Measurements from ENCODE around the gene PAMR1.

PAMR1 gene

DNA sequence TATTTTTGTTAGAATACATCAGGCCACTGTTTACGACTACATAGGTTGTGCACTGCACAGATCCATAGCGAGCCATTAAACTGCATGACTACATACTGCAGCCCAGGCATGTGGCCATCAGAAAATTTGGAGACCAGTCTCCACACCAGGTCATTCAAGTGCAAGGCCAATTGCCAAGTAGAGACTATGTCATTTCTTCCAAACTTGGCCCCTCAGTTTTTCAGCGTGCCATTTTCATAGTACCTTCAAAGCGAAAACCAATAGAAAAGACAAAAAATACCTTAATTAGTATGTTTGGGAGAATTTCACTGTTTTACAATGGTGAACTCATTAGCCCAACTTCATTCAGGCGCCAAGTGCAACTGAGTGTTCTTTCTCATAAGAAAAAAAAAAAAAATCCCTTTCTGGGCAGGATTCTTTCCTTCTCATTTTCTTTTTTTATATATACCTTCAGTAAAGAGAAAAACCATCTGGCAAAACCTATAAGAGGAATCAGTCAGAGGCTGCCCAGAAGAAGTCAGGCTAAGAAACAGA is 30.4 kb downstream of the PAMR1 start:
- no peak for DNase-seq

DNA sequence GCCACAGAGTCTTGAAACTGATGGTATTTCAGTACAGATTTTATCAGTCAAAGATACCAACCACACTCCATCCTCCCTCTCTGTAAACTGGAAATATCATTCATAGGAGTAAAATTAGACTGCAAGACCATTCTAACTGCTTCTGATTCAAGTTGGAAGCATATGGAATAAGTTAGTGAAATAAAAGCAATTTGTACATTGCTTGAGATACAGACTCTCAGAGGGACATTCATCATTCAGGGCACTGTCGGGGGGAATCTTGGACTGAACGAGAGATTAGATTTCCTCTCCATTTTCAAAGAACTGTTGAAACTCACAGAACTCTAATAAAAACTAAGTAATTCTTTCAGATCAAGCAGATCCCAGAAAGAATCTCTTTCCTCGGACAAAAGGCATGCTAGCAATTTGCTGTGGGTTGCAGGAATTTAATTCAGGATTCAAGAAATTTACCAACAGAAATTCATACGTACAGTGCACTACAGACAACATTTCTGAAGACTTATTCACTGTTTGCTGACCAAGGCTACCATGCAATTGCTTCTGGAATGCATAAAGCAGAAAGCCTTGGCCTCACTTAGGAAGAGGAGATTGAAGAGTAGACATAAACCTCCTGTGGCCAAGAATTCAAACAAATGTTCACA is 34.1 kb downstream of the PAMR1 start:
- no peak for DNase-seq

DNA sequence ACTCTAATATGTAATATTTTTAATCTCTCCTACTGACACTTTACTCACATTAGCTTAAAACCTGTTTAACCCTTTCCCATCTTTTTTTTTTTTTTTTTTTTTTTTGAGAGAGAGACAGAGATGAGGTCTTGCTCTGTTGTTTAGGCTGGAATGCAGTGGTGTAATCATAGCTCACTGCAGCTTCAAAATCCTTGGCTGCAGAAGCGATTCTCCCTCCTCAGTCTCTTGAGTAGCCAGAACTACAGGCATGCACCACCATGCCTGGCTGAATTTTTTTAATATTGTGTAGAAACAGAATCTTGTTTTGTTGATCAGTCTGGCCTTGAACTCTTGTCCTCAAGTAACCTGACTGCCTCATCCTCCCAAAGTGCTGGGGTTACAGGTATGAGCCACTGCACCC is 37.3 kb downstream of the PAMR1 start:
- no peak for DNase-seq

DNA sequence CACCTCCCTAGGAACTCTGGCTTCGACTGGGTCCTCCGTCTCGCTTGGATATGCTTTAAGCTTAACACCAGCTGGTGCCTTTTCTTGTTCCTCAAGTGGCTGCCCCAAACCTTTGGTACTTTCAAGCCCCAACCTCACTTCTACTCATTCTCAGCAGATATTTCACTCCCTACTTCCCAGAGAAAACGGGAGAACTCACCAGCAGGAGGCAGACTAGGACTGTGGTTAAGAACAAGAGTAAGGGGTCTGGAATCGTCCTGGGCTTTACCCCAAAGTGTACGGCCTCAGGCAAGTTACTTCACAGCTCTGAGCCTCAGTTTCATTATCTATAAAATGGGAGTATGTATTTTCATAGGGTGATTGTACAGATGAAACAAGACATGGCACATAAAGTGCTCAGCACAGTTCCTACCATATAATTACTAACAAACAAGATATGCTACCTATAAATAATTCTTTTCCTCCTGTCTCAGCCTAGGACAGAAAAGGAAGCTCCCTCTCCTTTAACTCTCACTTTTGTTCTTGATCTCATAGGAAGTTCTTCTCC is 37.8 kb downstream of the PAMR1 start:
- no peak for DNase-seq

DNA sequence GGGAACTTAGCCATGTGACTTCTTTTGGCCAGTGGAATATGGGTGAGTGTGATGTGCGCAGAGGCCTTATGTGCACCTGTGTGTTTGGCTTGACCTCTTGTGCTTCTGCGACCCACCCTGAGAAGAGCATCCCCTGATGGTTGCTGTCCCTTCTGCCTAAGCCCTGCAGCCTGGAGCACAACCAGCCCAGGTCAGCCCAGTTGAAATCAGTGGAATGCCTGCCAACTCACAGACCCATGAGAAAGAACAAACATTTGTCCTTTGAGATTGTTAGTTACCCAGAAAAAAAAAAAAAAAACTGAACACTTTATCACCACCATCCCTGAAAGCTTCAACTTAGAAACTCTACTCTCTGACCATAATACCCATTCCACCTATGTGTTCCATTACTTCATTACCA is 38.5 kb downstream of the PAMR1 start:
- DNase-seq, result no peak

DNA sequence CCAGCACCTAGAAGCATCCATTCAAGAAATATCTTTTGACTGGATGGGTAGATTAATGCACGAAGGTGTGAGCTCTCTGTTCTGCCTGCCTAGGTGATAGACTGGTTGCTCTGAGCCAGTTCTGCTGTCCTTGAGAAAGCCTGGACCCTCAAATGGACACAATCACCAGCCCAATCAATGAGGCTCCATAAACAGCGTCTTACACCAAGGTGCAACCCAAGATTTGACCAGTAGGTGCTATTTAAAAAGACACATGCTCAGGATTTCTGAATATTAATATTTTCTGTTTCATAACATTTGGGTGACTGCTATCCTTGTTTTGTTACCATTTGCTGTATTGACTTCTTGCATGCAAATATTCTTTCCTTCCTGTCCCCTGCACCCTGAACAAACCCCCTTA is 39.0 kb downstream of the PAMR1 start:
- DNase-seq, result no peak

DNA sequence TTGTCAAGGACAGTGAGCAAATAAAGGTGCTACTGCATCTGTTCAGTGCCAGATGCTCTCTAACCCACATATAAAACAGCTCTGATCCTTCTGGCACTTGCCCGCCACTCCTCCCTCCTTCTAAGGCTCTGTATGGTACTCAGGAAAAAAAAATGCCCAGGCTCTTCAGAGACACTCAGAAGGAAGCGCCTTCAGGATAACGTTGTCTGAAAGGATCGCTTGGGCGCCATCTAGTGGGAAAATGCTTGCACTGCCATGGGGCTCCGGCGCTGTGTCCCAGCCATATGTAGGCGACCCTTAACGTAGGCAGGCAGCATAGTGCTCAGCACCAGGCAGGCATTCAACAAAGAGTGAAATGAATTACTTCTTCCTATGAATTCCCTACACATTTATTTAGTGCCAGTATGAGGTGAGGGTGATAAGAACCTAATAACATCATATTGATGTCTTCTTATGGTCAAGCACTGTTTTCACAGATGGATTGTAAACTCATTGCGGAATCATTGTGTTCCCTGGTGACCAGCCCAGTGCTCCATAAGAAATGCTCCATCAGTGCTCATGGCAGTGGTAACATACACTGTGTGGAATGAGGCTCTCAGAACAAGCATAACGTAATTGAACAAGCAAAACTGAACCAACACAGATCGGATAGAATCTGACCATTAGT is 39.6 kb downstream of the PAMR1 start:
- peak; percentile 66 to 72 for DNase-seq

DNA sequence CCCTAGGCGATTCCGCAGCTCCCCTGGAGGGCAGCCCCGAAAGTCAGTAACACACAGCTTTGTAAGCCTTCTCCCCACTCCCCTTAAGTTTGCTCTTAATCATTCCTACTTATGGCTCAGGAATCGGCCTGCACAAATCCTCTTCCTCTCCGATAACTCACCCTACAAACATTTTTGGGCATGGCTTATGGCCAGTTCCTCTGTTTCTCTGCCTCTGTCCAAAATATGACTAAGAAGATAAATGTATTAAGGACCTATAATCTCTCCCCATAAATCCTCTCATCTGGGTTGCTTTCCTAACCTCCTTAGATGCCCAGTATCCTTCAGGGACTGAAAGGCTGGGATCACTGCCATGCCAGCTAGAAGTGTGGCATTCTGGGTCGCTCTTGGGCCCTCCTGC is 41.0 kb downstream of the PAMR1 start:
- no peak for DNase-seq

DNA sequence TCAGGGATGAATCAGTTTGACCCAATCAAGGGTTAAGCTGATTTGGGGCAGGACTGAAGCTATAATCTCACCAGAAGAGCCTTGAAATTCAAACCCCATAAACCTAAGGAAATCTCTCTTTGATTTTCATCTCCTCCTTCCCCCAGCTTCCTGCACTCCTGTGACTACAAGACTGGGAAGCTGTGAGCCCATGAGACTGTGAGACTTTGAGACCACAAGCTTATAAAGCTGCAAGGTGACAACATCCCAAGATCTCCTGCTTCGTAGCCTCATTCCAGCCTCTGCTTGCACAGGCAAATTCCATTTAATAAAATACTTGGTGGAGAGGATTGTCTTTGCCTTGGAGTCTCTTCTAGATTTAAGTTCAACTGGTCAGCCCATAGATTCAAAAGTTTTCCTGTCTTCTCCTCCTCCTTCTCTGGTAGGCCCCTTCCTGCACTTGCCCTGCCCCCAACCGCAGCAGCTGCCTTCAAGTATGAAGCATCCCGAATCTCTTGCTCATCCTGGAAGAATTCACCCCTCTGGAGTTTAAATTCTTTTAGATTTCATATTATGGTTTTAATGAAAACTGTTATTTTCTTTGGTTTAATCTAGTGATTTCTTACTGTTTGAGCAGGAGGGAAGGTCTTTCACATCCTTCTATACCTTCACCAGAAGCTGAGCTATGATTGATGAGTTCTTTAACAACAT is 42.1 kb downstream of the PAMR1 start:
- no peak for DNase-seq

DNA sequence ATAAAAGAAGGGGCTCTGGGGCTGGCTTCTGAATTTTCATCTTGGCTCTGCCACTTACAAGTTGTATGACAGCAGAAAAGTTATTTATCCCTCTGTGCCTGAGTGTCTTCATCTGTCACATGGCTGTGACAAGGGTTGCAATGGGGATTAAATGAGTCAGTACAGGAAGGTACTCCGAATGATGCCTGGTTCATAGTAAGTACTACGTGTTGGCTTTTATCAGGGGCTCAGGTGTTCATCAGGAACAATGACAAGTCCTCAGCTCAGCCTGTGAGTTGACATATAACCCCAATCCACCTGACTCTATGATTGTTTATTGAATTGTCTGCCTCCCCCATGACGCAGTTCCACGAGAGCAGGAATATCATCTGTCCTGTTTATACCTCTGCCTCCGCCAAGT is 45.7 kb downstream of the PAMR1 start:
- DNase-seq, result no peak

DNA sequence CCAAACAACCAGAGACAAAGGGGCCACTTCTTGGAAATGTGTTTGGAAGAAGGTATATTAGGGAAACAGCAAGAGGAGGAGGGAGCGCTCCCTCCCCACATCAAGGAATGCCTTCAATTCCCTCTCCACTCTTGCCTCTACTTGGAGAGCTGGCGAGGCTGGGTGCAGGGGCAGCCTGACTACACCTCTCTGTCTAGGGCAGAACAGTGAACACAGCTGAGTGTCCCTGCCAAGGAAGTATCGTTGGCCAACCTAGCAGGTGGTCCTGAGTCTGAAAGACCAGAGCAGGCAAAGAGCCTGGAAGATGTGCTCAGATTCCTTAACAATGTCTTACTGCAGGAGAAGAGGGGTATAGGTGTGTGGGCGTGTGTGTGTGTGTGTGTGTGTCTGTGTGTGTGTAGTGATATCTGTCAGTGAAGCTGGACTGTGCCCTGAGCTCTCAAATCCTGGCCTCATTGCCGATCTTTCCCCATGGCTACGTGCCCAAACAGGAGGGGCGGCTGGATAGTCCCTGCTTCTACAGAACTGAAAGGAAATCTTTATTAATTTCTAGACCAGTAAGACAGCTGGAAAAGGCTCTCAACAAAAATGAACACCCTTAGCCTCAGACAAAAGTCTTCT is 46.8 kb downstream of the PAMR1 start:
- DNase-seq, result no peak

DNA sequence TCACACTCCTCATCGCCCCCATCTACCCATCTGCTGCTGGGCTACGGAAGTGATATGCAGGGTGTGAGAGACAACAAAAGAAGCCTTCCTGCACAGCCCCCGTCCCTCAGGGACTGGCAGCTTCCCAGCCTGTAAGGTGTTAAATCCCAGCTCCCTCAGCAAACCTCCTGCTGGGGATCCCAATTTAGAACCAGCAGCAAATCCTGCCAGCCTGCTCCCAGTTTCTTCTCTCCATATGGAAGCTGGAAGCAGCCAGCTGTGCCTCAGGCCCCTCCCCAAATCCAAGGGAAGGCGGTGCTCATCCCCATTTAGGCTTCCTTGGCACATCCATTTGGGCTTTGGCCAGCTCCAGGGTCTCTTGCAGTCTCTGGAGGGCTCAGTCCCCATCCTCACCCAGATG is 47.5 kb downstream of the PAMR1 start:
- no peak for DNase-seq

DNA sequence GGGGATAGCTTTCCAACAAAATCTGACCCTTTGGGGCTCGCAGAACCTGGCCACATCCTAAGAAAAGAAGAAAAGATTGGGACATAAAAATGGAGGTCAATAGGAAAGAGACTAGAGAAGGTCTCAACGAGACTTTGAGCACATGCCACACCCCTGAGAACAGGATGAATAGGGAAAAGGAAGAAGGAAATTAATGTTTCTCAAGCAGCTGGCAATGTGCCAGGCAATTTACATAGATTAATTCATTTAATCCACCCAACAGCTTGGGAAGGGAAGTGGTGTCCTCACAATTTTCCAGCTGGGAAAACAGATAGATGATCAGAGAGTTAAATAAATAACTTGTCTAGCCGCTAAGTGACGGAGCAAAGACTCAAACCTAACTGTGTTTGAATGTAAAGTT is 50.7 kb downstream of the PAMR1 start:
- no peak for DNase-seq

DNA sequence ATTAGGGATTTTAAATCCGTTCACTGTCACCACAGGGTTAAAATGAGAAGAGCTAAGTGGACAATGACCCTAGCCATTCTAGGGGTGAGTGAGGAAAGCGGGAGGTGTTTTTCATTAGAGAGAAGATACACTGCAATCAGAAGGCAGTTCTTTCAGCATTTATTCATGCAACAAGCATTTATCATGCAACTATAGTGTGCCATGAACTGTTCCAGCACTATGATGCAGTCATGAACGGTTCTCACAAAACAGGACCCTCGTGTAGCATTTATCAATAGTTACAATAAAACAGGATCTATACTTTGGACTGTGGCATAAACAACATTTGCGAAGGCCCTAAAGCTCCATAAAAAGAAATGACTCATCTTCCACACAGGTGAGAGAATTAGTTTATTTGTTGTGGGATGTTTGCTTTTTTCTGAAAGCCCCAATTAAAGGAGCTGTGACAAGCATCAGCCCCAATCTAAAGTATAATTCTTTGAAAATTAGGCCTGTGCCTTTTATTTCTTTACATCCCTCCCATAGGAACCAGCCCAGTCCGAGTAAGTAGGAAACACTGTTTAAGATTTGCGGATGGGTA is 51.5 kb downstream of the PAMR1 start:
- no peak for DNase-seq

DNA sequence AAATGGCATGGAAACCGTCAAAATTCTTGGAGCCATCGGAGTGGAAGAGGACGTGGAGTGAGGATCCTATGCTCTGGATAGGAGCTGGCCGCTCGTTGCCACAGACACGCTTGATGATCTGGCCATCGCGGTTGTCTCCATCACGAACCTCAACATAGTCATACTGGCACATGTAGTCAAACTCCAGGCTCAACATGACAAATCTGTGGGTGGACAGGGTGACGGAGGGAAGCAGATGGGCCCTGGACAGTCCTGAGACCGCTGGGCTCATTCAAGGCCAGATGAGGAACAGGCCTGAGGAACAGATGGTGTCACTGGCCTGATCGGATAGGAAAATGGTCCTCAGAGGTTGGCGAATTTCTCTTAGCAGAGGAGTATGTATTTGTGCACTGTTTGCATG is 54.8 kb downstream of the PAMR1 start:
- DNase-seq, result no peak

DNA sequence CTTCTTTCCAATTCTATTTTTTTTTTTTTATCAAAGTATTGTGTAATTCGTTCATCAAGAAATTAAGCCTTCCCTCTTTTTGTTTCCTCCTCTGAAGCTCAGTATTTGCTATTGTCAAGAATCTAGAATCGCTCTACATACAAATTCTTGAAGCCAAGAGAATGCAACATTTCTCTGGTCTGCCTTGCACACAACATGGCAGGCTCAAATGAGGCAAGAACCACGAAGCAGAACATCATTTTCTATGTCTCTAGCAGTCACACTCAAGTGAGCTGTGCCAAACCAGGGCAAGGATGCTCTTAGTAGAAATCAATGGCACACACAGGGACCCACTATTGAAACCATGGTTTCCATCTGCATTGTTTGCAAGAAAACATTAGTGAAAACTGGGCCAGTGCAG is 59.4 kb downstream of the PAMR1 start:
- no peak for DNase-seq

DNA sequence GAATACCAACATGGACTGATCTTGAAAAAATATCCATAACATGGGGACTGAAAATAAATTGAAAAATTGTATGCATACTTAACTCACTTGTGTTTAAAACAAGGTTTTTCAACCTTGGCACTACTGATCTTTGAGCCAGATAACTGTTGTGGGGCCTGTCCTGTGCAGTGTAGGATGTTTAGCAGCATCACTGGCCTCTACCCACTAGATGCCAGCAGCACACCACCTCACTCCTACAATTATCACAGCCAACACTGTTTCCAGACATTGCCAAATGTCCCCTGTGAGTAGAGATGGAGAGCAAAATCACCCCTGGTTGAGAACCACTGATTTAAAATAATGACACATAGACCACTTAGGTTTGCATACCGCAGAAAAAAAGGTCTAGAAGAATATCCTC is 61.1 kb downstream of the PAMR1 start:
- DNase-seq, result no peak

DNA sequence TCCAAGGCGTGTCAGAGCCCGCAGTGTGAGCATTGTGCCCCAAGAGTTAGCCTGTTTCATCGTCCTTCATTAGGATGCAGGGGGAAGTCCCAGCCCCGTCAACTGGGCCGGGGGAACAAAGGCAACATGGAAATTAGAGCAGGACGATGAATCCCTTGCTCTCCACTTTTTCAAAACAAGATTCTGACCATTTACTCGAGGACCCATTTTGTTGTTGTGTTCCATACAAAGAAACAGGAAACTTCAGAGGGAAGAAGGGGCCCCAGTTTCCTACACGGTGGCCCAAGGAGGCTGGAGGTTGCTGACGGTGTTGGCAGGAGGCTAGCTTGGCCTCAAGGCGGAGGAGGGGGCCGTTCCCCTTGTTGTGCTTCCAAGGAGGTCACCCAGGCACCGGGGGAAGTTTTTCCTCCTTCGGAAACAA is 62.1 kb downstream of the PAMR1 start:
- DNase-seq, result no peak

DNA sequence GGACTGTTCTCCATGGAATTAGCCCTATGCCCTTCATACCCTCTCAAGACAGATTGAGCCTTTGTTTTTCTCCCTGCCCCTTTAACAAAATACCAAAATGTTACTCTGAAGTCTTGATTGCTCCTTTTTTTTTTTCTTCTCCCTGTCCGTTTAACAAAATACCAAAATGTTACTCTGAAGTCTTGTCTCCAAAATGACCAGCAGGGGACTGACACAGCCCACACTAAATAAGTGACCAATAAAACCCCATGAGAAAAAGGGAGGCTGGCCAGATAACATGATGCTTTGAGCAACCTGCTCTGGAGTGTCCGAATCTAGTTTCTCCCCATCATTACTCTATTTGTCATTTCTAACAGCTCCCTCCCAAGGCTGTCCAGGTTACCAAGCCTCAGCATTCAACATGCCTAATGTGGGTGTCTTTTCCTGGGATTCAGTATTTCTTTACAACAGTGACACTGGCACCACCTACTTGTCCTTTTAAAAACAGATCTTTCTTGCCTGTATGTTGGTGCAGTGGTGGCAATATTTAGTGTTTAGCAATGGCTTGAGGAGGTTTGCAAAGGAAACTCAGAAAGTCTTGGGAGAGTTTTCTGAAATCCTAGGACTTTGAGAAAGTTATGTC is 63.4 kb downstream of the PAMR1 start:
- DNase-seq, result no peak

DNA sequence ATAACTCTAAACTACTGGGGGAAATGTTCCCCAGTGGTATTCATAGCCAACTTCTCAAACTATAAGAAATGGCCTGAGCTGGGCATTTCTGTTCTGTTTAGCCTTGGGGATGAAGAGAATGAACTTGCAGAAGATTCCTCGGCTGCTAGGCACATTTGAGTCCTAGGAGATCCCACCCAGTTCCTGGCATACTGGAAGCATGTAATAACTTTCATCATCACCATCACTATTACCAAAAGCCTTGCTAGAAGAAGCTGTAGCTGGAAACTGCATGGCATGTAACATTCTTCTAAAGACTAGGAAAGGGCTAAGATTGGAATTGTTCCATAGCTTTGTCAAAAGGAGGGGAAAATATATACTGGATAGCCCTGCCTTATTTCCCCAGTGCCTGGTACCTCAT is 65.9 kb downstream of the PAMR1 start:
- no peak for DNase-seq

DNA sequence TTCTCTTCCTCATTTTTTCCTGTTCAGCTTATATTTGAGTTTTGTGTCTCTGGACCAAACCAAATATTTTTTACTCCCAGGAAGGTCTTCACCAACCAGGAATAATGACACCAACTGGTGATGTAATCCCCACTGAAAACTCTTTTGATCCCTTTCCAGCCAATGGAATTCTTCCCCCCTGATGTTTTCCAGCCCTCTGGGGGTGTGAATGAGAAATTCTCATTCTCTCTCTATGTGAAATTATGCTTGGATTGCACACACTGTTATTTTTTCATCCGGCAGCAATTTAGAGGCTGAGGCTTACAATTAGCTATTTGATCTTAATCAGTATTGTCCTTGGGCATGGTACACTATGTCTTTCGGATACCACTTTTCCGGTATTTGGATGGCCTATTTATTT is 66.6 kb downstream of the PAMR1 start:
- no peak for DNase-seq

DNA sequence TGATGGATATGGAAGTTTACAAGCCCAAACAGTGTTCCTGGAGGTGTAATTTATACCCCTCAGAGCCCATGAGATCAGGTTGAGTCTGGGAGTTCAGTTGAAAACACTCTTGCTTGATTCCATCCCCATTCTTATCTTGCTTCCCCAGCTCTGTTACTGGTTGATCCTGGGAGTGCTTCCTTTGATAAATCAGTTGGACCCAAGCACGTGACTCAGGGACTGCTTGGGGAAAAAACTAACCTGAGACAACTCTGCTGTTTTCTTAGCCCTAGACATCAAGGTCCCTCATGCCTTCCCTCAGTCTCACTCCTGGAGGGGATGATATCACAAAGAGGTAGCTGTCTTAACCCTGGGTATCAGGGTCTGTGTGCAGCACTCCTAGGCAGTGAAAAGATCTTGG is 71.1 kb downstream of the PAMR1 start:
- DNase-seq, result no peak
